HG03135 (cell line): ENCODE data around the gene EED.
"Not testable (repeated sequence)": the region's sequence is repeated elsewhere in the genome, so short reads cannot be mapped to it uniquely, and the experiment has no call there.

ENCODE experiments used
- ATAC-seq: cut with Tn5 transposase; IDR thresholded peaks from one replicate; pipeline ENCODE4 v1.9.1; 2021; ENCODE audit warnings: mild to moderate bottlenecking, moderate library complexity; ENCODE audit not compliant: unreplicated experiment

Gene EED

DNA sequence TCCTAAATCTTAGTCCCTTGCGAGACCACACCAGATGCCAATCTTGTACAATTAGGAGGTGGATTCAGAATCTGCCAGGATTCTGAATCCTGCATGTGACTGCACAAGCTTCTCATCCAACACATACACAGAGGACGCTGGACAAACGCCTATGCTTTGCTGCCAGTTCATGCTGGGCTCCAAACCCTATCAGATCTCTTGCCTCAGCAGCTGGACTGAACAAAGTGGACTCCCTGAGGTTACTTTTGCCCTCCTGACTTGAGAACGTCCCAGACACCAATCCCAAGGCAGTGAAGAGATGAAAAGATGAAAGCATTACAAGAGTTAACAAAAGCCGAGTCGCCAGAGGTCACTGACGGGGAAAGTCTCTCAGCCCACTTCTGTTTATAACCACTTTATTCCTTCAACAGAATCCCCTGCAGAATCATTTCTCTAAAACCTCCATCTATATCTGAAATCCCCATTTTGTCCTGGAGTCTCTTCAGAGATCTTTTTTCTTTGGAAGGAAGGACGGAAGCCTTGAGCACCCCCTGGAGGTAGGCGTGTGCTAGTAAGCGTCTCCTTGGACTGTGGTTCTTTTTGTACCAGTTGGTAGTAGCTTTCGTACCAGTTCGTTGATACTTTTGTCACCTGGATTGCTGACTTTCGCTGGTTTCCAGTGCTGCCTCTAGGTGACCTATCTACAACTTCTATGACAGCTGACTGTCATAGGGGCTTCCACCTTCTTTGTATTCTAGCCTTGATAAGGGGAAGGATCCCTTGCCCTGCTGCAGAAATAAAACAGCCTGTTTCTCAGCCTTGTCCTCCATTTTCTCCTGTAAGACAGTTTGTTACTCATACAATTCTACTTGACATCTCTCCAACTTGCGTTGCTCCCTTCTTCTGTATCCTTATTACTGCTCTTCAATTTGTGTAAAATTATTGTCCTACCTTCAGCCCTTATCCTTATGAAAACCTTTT is 26.1 kb upstream of the EED start:
- ATAC-seq, result peak; percentile 31

DNA sequence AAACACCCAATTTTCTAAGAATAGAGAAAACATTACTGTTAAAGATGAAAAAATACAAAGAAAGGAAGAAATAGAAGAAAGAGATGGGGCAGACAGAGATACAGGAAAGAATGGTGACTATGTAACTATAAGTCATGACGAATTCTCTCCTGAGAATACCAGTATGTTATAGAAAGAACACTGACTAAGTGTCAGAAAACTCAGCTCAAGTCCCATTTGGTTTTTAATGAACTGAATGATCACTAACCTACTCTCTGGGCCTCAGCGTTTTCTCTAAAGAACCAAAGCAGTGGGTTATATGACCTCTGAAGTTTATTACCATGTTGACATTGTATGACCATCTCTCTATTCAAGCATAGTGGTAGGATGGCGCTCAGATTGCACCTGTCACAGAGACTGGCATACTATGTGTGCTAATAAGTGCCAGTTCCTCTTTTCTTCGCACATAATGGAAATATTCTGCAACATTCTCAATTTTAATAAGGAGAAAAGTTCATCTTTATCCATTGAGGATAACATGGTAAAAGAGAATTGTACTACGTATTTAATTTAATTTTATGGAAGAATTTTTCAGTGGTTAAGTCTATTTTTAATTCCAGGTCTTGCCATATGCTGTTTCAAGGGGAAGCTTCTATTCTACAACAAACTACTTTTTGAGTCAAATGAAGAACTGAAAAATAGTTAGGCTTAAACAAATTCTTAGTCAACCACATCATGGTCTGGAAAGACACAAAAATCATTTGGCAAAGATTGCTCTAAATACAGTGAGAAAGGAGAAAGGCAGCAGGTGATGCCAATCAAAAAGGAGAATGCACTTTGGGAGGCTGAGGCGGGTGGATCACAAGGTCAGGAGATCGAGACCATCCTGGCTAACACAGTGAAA is 25.0 kb upstream of the EED start:
- peak; percentile 86 for ATAC-seq

DNA sequence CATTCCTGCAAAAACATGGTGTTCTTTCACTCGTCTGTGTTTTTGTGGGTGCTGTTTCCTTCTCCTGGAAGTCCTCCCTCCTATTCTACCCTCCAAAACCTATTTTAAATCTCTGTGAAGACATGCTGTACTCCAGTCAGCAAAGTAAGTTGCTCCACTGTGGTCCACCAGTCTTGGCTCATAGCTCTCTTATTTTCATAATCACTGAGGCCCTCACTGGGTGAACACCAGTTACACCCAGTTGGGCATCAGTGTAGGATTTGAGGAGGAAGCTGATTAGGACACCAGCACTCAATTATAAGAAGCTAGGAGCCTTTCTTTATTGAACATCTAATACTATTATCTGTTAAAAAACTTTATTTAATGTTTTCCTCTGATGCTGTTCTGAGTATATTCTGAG is 23.9 kb upstream of the EED start:
- ATAC-seq, result no peak

DNA sequence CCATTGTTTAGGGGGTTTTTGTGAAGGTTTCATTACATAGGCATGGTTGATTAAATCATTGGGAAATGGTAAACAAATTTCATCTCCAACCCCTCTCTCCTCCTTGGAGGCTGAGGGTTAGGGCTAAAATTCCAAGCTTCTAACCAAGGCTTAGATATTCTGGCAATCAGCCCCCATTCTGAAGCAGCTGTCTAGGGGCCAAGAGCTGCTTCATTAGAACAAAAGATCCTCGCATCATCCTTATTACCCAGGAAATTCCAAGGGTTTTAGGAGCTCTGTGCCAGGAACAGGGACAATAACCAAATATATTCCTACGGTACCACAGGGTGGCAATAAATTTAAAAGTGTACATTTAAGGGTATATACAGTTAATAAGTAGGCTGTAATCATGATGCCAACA is 22.5 kb upstream of the EED start:
- no peak for ATAC-seq

DNA sequence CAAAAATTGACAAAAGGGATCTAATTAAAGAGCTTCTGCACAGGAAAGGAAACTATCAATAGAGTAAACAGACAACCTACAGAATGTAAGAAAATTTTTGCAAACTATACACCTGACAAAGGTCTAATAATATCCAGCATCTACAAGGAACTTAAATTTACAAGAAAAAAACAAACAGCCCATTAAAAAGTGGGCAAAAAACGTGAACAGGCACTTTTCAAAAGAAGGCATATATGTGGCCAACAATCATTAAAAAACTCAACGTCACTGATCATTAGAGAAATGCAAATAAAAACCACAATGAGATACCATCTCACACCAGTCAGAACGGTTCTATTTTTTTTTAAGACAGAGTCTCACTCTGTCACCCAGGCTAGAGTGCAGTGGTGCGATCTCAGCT is 20.0 kb upstream of the EED start:
- ATAC-seq, result not testable (repeated sequence)

DNA sequence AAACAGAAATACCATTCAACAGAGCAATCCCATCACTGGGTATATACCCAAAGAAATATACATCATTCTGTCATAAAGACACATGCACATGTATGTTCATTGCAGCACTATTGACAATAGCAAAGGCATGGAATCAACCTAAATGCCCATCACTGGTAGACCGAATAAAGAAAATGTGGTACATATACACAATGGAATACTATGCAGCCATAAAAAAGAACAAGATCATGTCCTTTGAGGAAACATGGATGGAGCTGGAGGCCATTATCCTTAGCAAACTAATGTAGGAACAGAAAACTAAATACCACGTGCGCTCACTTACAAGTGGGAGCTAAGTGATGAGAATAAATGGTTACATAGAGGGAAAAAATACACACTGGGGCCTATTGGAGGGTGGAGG is 19.2 kb upstream of the EED start:
- not testable (repeated sequence) for ATAC-seq

DNA sequence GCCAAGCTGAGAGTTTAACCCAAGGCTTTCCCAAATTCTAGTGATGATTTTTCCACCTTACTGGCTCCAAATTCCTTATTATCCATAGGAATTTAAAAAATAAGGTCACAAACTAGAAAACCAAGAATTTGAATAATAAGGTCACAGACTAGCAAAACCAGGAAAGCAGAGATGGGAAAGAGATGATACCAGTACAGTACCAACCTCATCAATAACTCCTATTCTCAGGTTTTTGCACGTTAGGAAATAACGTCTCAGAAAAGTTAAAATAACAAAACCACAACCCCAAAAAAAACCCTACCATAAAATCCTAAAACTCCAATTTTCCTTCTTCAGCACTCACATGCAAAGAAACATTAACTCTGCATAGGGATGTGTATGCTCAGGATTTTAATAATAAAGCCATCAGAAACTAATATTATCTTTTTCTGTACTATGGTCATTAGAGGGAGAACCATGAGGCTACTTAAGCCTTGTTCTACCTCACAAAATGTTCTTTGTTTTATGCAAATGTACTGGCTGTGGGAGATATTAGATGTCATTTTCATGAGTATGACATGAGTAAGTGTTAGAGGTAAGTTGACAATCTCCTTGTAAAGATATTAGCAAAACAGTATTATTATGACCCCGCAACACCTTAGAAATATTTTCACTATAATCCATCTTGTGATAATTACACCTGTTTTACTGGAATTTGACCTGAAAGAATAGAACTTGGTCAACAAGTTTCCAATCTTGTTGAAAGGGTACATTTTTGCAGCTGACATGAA is 16.1 kb upstream of the EED start:
- ATAC-seq, result no peak

DNA sequence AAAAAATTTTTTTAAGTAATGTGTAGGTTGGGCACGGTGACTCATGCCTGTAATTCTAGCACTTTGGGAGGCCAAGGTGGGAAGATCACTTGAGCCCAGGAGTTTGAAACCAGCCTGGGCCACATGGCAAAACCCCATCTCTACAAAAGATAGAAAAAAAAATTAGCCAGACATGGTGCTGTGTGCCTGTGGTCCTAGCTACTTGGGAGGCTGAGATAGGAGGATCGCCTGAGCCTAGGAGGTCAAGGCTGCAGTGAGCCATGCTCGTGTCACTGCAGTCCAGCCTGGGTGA is 15.6 kb upstream of the EED start:
- not testable (repeated sequence) for ATAC-seq

DNA sequence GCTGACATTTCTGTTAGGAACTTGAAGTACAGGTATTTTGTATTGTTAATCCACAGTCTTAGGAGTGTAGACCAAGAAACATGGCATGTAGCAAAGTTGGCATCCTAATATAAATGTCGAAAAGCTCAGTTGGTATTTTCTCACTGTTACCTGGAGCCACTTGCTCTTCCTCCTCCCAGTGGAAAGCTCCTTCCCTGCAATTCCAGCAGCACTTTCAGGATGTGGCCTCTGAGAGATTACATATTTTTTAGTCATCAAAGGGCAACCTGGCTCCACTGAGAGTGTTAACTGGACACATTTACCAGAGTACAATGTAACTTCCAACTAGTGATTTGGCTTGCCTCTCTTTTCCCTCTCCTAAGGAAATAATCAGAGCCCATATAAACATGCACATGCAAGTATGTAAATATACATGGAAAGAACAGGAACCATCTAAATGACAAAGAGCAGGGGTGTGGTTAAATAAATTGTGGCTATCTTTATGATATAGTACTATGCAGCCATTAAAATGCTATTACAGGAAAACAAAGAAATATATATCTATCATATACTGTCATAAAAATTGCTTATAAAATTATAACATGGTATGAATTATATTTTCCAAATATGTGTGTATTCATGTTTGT is 14.3 kb upstream of the EED start:
- no peak for ATAC-seq

DNA sequence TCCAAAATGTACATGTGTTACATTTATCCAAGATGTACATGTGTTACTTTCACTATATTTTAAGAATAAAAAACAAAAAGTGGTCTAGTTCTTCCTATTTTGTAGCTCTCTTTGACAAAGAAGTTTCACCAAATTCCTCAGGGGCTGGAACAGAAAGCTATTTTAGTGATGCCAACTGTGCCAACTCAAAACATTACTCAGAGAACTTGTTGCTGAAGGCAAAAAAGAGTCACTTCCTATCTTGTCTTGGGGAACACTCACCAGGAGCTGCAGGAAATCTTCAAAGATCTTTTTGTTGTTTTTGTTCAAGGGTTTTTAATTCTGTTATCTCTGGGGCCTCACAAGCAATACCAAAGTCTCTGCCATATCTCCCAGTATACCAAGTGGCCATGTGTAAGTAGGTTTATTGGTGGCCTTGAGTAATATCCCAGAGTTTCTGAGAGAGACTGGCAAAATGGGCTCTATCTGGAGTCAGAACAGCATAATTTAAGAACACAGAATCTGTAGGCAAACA is 13.6 kb upstream of the EED start:
- no peak for ATAC-seq

DNA sequence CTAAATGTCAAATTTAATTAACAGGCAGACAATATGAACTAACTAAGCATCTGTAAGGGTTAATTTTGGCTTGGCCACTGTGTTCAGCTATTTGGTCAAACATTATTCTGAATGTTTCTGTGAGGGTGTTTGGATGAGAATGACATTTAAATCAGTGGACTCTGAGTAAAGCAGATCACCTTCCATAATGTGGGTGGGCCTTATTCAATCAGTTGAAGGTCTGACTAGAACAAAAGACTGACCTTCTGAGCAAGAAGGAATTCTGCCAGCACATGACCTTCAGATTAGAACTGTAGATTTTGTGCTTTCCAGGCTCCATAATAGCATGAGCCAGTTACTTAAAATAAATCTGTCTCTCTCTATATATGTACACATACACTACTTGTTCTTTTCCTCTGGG is 12.0 kb upstream of the EED start:
- ATAC-seq, result no peak

DNA sequence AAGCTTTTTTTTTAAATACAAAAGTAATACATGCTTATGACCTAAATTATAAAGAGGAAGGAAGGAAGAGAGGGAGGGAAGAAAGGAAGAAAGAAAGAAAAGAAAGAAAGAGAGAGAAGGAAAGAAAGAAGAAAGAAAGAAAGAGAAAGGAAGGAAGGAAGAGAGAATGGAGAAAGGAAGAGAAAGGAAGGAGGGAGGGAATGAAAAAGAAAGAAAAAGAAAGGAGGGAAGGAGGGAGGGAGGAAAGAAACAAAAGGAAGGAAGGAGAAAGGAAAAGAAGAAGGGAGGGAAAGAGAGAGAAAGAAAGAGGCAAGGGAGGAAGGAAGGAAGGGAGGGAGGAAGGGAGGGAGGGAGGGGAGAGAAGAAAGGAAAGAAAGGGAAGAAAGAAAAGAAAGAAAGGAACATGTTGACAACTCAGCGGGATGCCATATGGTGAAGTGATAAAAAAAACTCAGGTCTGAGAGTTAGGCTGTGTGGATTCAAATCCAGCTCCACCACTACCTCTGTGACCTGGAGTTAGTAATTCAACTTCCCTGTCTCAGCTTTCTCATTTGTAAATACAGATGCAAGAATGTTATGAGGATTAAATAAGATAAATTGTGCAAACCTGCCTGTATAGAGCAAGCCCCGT is 9.6 kb upstream of the EED start:
- ATAC-seq, result no peak

DNA sequence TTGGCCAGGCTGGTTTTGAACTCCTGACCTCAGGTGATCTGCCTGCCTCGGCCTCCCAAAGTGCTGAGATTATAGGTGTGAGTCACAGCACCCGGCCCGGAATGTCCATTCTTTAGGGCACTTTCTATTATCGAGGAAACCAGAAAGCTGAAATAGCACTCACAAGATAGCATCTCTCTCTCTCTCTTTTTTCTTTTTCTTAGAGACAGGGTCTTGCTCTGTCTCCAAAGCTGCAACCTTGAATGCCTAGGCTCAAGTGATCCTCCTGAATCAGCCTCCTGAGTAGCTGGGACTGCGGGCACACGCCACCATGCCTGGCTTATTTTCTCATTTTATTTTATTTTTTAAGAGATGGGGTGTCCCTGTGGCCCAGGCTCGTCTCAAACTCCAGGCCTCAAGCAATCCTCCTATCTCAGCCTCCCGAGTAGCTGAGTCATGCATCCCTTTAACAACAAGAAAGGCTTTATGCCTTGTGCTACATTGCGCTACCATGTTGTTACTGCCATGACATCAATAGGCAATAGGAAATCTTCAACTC is 7.2 kb upstream of the EED start:
- no peak for ATAC-seq

DNA sequence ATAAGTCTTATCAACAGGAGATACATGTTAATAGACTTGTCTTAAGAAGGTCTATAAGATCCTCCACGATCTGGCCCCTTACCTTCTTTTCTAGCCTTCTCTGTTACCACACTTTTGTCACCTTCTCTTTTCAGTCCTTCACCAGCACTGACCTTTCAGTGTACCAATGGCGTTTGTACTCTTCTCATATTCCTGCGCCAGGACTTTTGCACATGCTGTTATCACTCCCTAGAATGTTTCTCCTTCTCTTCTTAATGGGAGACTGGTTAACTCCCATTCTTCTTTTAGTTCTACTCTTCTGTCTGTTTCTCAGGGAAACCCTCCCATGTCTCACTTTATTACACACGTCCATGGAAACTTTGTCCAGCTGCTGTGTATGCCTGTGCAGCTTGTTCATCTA is 4.4 kb upstream of the EED start:
- ATAC-seq, result no peak

DNA sequence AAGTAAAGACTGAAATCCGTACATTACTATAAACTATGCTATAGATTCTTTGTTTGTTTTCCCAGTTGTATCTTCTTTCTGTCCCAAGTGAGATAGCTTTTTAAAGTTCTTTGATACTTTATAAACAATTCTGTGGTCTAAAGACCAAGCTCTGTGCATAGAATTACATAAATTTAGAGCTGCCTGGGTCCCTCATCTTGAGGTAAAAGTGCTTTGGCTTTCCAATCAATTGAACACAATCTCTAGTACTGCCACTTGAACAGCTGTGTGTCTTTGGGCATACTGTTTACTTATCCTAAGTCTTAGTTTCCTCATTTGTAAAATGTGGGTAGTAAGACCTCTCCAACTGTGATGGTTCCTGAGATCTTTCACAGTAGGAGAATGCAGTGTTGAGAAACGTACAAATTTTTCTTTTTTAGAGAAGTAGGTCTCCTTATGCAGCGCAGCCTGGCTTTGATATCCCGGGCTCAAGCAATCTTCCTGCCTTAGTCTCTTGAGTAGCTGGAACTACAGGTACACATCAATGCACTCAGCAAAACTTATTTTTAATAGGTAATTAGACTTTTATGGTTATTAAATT is 2.5 kb upstream of the EED start:
- ATAC-seq, result no peak

DNA sequence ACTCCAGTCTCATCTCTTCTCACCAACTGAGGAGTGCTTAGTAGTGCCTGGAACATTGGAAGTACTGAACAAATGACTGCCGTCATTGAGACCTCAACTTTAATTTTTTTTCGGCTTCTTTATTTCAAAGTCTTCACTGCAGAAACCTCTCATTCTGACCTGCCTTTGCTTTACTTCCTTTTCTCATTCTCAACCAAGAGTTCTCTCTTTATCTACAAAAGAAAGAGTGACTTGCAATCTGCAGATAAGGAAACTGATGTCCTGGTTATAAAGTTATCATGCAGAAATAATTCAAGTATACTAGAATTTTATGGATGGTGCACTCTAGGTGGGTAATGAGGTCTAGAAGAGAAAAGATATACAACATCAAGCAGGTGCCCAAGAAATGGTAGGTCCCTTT is 1.2 kb upstream of the EED start:
- no peak for ATAC-seq

DNA sequence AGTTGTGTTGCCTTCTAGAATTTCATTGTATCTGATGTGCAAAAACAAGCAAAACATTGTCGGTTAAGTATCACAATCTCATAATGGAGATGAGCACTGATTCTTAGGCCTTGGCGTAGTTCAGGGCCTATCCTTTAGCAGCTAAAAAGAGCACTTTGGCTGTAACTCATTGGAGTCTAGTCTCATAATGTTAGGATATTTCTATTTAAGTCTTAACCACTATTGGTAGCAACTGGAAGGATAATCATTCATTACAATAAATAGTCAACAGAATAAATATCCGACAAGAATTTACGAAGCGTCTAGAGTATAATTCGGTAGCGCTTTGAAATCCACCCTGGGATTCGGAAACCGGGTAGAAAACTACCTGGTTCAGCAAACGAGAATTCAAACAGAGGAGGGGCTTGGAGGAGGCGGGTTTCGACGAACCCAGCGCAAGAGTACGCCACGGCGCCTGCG is 461 bp upstream of the EED start:
- peak; percentile 71 for ATAC-seq

DNA sequence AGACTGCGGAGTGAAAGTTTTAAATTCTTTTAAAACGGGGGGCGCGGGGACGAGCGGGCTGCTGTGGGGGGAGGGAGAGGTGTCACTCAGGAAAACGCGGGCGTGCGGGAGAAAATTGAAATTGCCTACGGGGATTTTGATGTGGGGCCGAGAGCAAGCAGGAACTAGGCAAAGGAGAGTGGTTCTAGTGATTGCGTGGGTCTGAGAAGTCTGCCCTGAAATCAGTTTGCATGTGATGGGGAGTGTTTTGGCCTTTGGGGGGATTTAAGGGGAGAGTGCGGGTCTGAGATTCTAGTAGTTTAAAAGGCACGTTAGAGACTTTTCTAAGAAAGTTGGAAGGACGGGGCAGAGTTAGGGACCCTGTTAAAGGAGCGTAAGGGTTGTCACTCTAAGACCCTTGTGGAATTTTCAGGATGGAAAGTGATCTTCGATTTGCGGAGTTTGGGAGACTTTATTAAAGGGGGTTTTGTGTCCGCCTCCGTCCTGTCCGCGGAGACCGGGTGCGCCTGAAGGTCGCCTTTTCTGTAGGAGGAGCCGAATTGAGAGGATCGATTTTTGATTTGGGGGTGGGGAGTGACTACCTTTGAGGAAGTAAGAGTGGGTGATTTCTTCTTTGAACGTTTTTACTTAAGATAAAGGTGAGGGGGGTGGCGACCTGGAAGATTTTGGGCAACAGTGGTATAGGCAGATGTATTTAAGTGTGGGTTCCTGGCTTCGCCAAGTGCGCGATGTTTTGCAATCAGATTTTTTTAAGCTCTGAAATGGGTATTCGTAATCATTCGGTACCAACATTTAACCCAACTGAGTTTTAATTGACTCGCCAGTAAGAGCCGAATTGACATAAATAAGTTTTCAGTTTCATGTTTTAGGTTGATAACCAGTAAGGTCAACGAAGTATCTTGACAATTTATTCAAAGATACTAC is 1.1 kb downstream of the EED start:
- ATAC-seq, result peak; percentile 15
